ENCODE measurements around the gene PMFBP1. TPM values are rescaled to one million over a fixed set of nuclear protein-coding genes. Genes with fewer than 3 reads are reported as not detected.

PMFBP1 gene
- polyA plus RNA-seq, 1 of the 3 experiments (the other 2 are of a cell fraction): 0.16 TPM

DNA sequence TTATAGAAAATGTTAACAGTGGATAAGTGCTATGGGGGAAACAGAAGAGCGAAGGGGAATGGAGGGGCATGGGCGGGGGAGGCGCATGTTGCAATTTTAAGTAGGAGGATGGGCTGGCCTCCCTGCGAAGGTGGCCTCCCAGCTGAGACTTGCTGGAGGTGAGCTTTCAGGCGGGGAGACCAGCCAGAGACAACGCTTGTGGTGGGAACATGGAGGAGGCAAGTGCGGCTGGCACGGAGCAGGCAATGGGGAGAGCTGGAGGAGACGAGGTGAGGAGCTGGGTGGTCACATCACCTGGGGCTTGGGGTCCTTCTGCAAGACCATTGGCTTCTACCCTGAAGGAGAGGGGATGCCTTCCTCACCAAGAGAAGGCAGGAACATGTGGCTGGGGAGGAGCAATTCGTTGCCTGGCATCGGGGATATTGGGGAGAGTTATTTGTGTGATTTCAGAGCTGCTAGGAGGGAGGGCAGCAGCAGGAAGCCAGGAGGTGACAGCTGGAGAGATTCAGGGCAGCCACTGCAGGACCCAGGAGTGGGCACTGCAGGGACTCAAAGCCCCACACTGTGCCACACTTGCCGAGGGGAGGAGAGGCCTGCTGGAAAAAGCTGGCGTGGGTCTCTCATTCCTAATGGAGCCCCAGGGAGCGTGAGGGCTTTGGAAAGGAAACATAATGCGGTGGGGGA lies 34.4 kb downstream of the PMFBP1 start:
- Histone ChIP-seq H3K36me3 (replicated peaks in 1 of 2; ENCODE audit: control insufficient read depth in 1 of 2, insufficient read depth in 2 of 2, low read length in 1 of 2) (no peaks in the 10 kb centered on the region), H3F3A (replicated peaks; ENCODE audit: insufficient read depth) (no peaks in the 10 kb centered on the region), H3K9me2 (no peaks in the 10 kb centered on the region), H3K4me1 (ENCODE audit: control insufficient read depth in 1 of 2, insufficient read depth in 2 of 2, low read depth in 1 of 2, low read length in 1 of 2) (no peaks in the 10 kb centered on the region), H3K27me3 (ENCODE audit: insufficient read depth) (no peaks in the 10 kb centered on the region), H3K4me3 (ENCODE audit: low read depth in 2 of 2, low read length in 1 of 2) (no peak overlapping the region), H3K9me3 (no peaks in the 10 kb centered on the region), H3K79me2 (ENCODE audit: insufficient read depth) (no peaks in the 10 kb centered on the region), H3K4me2 (no peak overlapping the region), H4K20me1 (ENCODE audit: insufficient read depth) (no peaks in the 10 kb centered on the region), H3K9ac (no peak overlapping the region), H2AFZ (ENCODE audit: low read depth) (no peak overlapping the region), H3K27ac (ENCODE audit: low read depth in 2 of 2, low read length in 1 of 2) (no peak overlapping the region)
- DNase-seq: no peak
- no peak for TF ChIP-seq RCOR1 (IDR thresholded peaks at IDR 0.05; ENCODE audit: low read length)
- TF ChIP-seq EP300 (IDR thresholded peaks at IDR 0.05; ENCODE audit: borderline replicate concordance in 1 of 2, low read depth in 1 of 2, low read length in 1 of 2): no peak
- TF ChIP-seq MEF2A (IDR thresholded peaks at IDR 0.05; ENCODE audit: borderline replicate concordance, low read depth): no peak
- WGBS (ENCODE audit: low lambda C conversion rate): 74% methylated on average over 15 of the region's 15 CpGs
- ChIA-PET CTCF (interaction anchor here (1.5 to 3.4 kb wide), 2 partner anchors 9 to 12 kb away, joined by 4 to 15 read pairs; no protein-coding TSS in a partner anchor), POLR2A (no interaction called here)

DNA sequence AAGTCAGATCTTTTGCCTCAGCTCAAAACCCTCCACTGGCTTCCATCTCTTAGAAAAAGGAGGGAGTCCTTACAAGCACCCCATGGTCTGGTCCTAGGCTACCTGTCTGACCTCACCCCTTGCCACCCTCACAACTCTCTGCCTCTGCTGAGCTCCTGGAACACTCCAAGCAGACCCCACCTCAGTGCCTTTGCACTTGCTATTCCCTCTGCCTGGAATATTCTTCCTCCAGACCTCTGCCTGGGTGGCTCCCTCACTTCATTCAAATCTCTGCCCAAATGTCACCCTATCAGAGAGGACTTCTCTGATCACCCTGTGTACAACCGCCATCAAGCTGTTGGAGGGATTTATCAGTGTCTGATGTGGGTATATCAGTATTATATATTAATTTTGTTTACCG lies 37.4 kb downstream of the PMFBP1 start:
- no peaks in the 10 kb centered on the region for H3K79me2 ChIP-seq (ENCODE audit: insufficient read depth)
- H3K9me3 ChIP-seq: no peaks in the 10 kb centered on the region
- H3K9me2 ChIP-seq: no peaks in the 10 kb centered on the region
- H3K4me2 ChIP-seq: no peak overlapping the region
- WGBS (ENCODE audit: low lambda C conversion rate): 87% methylated on average over 2 of the region's 2 CpGs
- no peak overlapping the region for H3K4me3 ChIP-seq (ENCODE audit: low read depth in 2 of 2, low read length in 1 of 2)
- no peak overlapping the region for H3K9ac ChIP-seq
- DNase-seq: no peak
- no peaks in the 10 kb centered on the region for H3K4me1 ChIP-seq (ENCODE audit: control insufficient read depth in 1 of 2, insufficient read depth in 2 of 2, low read depth in 1 of 2, low read length in 1 of 2)
- H3F3A ChIP-seq (replicated peaks; ENCODE audit: insufficient read depth): no peaks in the 10 kb centered on the region
- no peaks in the 10 kb centered on the region for H3K36me3 ChIP-seq (replicated peaks in 1 of 2; ENCODE audit: control insufficient read depth in 1 of 2, insufficient read depth in 2 of 2, low read length in 1 of 2)
- POLR2A ChIA-PET: no interaction called here
- H3K27me3 ChIP-seq (ENCODE audit: insufficient read depth): no peaks in the 10 kb centered on the region
- TF ChIP-seq, protein P1, sequence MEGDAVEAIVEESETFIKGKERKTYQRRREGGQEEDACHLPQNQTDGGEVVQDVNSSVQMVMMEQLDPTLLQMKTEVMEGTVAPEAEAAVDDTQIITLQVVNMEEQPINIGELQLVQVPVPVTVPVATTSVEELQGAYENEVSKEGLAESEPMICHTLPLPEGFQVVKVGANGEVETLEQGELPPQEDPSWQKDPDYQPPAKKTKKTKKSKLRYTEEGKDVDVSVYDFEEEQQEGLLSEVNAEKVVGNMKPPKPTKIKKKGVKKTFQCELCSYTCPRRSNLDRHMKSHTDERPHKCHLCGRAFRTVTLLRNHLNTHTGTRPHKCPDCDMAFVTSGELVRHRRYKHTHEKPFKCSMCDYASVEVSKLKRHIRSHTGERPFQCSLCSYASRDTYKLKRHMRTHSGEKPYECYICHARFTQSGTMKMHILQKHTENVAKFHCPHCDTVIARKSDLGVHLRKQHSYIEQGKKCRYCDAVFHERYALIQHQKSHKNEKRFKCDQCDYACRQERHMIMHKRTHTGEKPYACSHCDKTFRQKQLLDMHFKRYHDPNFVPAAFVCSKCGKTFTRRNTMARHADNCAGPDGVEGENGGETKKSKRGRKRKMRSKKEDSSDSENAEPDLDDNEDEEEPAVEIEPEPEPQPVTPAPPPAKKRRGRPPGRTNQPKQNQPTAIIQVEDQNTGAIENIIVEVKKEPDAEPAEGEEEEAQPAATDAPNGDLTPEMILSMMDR (IDR thresholded peaks at IDR 0.05): no peak
- TF ChIP-seq TEAD4 (IDR thresholded peaks at IDR 0.05; ENCODE audit: borderline replicate concordance, insufficient read depth) (no peak), RAD21 (IDR thresholded peaks at IDR 0.05; ENCODE audit: low read length) (no peak), MEF2A (IDR thresholded peaks at IDR 0.05; ENCODE audit: borderline replicate concordance, low read depth) (no peak), CHD2 (IDR thresholded peaks at IDR 0.05; ENCODE audit: low read length, partially characterized antibody) (no peak), NFIC (IDR thresholded peaks at IDR 0.05; ENCODE audit: borderline replicate concordance) (no peak)
- CTCF ChIA-PET: interaction anchor here (1.4 to 2.6 kb wide), 2 partner anchors 10 to 61 kb away, joined by 3 to 17 read pairs; no protein-coding TSS in a partner anchor
- no peak overlapping the region for H3K27ac ChIP-seq (ENCODE audit: low read depth in 2 of 2, low read length in 1 of 2)
- no peaks in the 10 kb centered on the region for H4K20me1 ChIP-seq (ENCODE audit: insufficient read depth)
- no peak overlapping the region for H2AFZ ChIP-seq (ENCODE audit: low read depth)

DNA sequence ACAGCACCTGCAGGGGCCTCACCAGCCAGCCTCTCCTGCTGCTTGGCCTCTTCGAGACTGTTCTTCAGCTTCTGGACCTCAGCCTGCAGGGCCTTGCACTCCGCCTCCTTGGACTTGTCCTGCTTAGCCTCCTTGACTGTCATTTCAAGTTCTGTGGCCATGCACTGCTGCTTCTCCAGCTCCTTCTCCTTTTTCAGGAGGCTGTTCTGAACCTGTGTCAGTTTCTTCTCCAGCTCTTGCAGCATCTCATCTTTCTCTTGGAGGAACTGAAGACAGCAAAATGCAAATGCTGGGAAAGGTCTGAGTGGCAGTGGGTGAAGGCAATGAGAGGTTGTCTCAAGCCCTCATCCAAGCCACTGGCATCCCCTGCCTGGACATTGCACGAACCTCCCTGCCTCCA lies 39.2 kb downstream of the PMFBP1 start:
- Histone ChIP-seq H3K4me3 (ENCODE audit: low read depth in 2 of 2, low read length in 1 of 2) (no peak overlapping the region), H3K9ac (no peak overlapping the region), H3K79me2 (ENCODE audit: insufficient read depth) (no peaks in the 10 kb centered on the region), H3K27me3 (ENCODE audit: insufficient read depth) (no peaks in the 10 kb centered on the region), H2AFZ (ENCODE audit: low read depth) (no peak overlapping the region), H3K9me2 (no peaks in the 10 kb centered on the region), H3K4me1 (ENCODE audit: control insufficient read depth in 1 of 2, insufficient read depth in 2 of 2, low read depth in 1 of 2, low read length in 1 of 2) (no peaks in the 10 kb centered on the region), H3F3A (replicated peaks; ENCODE audit: insufficient read depth) (no peaks in the 10 kb centered on the region), H3K4me2 (no peak overlapping the region), H4K20me1 (ENCODE audit: insufficient read depth) (no peaks in the 10 kb centered on the region), H3K27ac (ENCODE audit: low read depth in 2 of 2, low read length in 1 of 2) (no peak overlapping the region), H3K36me3 (replicated peaks in 1 of 2; ENCODE audit: control insufficient read depth in 1 of 2, insufficient read depth in 2 of 2, low read length in 1 of 2) (no peaks in the 10 kb centered on the region), H3K9me3 (no peaks in the 10 kb centered on the region)
- ChIA-PET POLR2A (no interaction called here), CTCF (no interaction called here)
- no peak for DNase-seq
- WGBS (ENCODE audit: low lambda C conversion rate): 77% methylated on average over 3 of the region's 3 CpGs
- TF ChIP-seq, protein P2, sequence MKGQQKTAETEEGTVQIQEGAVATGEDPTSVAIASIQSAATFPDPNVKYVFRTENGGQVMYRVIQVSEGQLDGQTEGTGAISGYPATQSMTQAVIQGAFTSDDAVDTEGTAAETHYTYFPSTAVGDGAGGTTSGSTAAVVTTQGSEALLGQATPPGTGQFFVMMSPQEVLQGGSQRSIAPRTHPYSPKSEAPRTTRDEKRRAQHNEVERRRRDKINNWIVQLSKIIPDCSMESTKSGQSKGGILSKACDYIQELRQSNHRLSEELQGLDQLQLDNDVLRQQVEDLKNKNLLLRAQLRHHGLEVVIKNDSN (IDR thresholded peaks at IDR 0.05; ENCODE audit: borderline replicate concordance, low read depth): no peak
- TF ChIP-seq ELF1 (IDR thresholded peaks at IDR 0.05) (no peak), EP300 (IDR thresholded peaks at IDR 0.05; ENCODE audit: borderline replicate concordance in 1 of 2, low read depth in 1 of 2, low read length in 1 of 2) (no peak), FOSL2 (IDR thresholded peaks at IDR 0.05; ENCODE audit: borderline replicate concordance, low read depth) (no peak), RXRA (IDR thresholded peaks at IDR 0.05; ENCODE audit: borderline replicate concordance, low read depth) (no peak), NFIC (IDR thresholded peaks at IDR 0.05; ENCODE audit: borderline replicate concordance) (no peak), MXI1 (IDR thresholded peaks at IDR 0.05; ENCODE audit: low read depth, low read length) (no peak), EZH2phosphoT487 (IDR thresholded peaks at IDR 0.05; ENCODE audit: borderline replicate concordance, low read depth) (no peak), MEF2A (IDR thresholded peaks at IDR 0.05; ENCODE audit: borderline replicate concordance, low read depth) (no peak), GATA2 (CRISPR knock-in tag; IDR thresholded peaks at IDR 0.05) (no peak), JUND (IDR thresholded peaks at IDR 0.05) (no peak), RAD21 (IDR thresholded peaks at IDR 0.05; ENCODE audit: low read length) (no peak)
- TF ChIP-seq, protein P3, sequence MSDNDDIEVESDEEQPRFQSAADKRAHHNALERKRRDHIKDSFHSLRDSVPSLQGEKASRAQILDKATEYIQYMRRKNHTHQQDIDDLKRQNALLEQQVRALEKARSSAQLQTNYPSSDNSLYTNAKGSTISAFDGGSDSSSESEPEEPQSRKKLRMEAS (IDR thresholded peaks at IDR 0.05; ENCODE audit: low read depth): no peak
- TF ChIP-seq, protein P4, sequence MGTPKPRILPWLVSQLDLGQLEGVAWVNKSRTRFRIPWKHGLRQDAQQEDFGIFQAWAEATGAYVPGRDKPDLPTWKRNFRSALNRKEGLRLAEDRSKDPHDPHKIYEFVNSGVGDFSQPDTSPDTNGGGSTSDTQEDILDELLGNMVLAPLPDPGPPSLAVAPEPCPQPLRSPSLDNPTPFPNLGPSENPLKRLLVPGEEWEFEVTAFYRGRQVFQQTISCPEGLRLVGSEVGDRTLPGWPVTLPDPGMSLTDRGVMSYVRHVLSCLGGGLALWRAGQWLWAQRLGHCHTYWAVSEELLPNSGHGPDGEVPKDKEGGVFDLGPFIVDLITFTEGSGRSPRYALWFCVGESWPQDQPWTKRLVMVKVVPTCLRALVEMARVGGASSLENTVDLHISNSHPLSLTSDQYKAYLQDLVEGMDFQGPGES (IDR thresholded peaks at IDR 0.05; ENCODE audit: low read depth, low read length): no peak
